Left renal pelvis (tissue), 4 donors: Measurements from ENCODE around the gene ACTN1. TPM values are rescaled to one million over a fixed set of nuclear protein-coding genes. Genes with fewer than 3 reads are reported as not detected.

Source experiments
- DNase-seq, 4 donors: peaks; one replicate each; pipeline ENCODE4 v3.0.0-alpha.2; 2013; ENCODE audit warnings: low read depth in 4 of 4, low spot score in 3 of 4
- polyA plus RNA-seq, 4 donors: library from polyadenylated mRNA; unstranded; fragments of 120-200 nt; gene quantifications; one replicate each; pipeline ENCODE4 v1.2.1, GENCODE V29; 2013; ENCODE audit not compliant: insufficient read length in 4 of 4

The ACTN1 gene
- polyA plus RNA-seq, 4 donors: 69.9 to 89.5 (median 78.2) TPM

DNA sequence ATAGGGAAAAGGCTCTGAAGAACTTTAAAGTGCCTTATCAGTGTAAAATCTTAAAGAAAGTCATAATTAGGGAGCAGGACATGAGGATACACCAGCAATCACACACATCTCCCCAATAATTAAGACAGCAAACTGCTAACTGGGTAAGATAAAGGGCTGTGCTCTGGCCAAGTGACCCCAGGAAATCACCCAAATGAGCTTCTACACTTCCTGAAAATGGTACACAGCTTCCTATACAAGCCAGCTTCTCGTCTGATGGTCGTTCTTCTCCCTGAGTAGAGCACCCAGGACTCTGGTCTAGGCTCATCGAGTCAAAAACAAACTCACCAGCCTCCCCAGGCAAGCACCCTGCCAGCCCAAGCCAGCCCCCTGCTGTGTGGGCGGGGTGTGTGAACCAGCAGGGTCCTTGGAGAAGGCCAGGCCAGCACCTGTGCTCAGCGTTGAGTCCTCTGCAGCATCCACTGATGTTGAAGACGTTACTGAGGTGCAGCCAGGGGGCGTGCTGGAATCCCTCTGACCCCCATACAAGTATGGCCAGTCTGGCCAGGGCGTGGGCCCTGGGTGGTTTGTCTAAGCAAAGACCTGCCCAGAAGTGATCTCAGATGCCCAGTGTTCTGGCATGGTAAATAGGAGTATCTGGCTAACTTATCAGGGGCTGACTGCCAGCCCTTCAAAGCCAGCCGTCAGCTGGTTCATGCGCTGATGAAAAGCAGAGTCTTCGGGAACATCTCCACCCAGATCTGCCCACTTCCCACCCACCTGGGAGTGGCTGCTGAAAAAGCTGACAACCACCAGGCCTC is 41.4 kb downstream of the ACTN1 start:
- DNase-seq: no peak

DNA sequence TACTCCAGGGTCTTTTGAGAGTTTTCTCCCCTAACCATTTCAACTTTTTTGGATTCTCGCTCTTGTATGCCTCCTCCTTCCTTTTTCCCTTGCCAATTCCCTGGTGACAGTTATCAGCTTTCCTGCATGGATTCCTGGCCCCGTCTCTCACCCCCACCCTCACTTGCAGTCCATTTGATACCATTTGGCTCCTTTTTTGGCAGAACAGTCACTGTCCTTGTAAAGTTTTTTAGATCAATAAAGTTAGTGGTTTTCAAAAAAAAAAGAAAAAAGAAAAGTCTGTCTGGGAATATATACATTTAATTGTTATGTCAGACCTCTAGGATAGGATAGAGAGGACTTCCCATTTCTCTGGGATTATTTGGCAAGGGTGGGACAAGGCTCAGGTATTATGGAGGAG is 42.1 kb downstream of the ACTN1 start:
- no peak for DNase-seq

DNA sequence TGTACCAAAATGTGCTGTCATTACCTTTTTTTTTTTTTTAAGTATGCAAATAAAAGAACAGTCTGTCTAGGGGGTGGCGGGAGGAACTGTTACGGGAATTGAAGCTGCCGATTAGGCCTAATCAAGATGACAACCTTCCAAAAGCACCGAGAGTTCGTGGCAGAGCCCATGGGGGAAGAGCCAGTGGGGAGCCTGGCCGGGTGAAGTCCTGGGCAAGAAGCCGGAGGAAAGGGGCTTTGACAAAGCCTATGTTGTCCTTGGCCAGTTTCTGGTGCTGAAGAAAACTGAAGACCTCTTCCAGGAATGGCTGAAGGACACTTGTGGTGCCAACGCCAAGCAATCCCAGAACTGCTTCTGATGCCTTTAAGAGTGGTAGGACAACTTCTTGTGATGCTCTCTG is 42.6 kb downstream of the ACTN1 start:
- no peak for DNase-seq

DNA sequence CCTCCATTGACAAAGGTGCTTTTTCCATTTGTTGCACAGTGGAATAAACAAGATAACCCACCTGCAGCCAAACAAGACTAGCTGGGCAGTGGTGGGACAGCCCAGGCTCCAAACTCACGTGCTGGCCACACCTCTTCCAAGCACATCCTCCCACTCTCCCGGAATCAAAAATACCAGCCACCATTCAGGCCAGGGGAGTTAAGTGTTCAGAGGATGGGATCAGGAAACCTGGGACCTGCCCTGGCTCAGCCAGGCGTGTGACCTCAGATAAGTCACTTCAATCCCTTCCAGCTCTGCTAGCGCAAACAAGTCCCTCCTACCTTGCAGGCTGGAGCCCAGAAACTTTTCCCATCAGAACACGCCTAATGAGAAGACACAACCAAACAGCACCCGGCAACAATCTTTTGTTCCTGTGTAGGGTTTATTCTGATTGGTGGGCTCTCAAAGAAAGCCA is 43.3 kb downstream of the ACTN1 start:
- no peak for DNase-seq

DNA sequence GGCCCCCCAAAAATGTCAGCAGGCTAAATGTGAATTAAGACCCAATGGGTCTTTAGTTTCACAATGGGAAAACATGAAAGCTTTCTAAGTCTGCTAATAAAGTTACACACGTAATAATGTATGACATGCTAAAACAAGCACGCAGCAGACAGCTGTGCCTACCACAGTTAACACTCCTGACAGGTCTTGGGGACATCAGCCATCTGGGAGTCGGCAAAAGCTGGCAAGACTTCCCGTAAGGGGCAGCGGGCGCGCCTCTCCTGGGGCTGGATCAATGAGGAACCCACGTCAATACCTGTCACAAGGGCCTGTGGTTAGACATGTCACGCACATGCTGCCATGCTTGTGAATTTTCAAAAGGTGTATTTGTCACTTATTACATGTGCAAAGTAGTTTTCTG is 45.0 kb downstream of the ACTN1 start:
- DNase-seq: no peak

- DNase-seq: no peak
Observed at GRCh38 chr14:68932686-68933085, 46.4 kb downstream of the ACTN1 start.

DNA sequence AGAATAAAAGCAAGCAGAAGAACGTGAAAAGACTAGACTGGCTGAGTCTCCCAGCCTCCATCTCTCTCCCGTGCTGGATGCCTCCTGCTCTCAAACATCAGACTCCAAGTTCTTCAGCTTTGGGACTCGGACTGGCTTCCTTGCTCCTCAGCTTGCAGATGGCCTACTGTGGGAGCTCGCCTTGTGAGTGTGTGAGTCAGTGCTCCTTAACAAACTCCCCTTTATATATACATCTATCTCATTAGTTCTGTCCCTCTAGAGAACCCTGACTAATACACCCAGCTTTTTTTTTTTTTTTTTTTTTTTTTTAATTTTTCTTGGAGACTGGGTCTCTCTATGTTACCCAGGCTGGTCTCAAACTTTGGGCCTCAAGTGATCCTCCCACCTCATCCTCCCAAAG is 46.9 kb downstream of the ACTN1 start:
- no peak for DNase-seq

DNA sequence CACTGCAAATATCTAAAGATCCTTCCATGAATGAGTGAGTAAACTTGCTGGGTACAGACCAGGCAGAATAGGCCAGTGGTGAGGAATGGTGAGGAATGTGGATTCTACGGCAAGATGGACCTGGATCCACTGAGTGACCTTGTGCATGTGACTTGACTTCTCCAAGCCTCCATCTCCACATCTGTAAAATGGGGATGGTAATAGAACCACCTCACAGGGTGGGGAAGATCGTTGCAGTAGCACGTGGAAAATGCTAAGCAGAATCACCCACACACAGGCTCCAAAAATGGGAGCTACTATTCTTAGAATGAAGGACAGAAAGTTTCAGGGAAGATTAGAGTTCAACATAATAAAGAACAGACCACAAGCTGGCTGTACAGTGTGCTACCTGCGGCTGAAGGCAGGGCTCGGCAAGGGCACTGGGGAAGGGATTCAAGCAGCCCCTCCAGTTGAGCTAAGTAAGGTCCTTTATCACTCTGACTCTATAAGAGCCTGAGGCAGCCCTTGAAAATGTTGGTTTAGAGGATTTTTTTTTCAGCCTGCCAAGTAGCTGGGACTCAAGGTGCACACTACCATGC is 47.5 kb downstream of the ACTN1 start:
- DNase-seq: no peak

DNA sequence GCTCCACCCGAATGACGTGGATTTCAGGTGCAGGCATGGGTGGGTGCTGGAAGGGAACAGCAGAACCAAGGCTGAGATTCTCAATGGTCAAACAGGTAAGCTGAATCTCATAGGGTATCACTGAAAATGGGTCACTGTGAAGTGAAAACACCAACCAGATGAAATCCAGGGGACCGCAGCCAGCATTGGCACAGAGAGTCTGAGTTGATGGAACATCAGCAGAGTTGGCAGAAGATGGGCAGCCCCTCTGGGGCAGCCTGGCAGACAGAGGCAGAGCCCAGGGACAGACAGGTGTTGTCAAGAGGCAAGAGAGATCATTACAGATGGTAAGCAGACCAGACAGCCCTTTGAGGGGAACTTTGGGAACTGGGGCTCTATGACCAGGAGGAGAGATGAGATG is 48.0 kb downstream of the ACTN1 start:
- DNase-seq: no peak

DNA sequence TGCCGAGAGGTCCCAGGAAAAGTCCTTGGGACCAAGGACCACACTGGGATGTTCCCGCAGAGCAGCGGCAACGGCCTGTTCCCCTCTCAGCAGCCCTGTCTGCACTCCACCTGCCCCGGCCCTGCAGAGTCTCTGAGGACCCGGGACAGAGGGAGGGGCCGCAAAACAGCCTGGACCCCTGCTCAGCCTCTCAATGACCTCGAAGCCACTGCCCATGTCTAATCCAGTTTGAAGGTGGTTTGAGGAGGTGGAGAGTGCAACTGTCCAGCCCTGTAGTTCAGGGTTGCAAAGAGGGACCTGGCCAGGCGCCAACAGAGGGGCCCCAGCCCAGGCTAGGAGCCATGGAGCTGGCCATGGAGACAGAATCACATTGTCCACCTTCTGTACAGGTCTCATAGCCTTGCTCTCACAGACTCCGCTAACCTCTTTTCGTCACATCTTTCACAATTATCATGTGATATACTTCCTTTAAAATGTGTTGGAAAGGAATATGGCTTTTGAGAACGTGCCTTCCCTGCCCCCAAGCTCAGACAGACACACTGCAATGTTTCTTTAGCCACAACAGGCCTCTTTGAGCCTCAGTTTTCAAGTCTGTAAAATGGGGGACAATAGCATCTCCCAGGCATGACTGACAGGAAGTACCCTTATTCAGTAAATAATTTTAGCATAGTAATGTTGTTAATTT is 49.3 kb downstream of the ACTN1 start:
- no peak for DNase-seq

DNA sequence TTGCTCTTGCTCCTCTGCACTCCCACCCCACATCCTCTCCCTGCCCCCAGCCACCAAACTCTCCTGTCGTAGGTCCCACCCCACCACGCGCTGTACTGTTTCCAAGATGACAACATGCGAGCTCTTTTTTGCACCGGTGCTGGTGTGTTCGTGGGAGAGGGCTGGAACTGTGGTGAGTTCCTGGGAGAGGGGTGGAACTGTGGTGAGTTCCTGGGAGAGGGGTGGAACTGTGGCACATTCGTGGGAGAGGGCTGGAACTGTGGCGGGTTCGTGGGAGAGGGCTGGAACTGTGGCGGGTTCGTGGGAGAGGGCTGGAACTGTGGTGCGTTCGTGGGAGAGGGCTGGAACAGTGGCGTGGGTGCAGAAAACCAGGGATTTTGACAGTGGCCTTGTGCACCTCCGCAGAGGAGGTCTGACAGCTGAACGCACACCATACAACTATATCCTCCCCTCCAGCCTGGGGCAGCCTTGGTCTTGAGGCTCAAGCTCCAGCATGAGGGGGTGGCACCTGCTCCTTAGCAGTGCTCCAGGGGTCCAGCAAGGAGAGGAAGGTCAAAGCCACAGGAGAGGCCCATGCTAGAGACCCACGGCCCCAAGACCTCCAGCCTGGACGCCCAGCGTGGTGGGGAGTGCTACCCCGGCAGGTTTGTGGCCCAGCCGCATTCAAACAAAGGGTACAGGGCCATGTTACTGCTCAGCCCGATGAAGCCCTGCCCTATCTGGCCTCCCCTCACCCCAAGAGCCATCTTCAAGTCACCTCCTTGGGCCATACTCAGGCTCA is 50.1 kb downstream of the ACTN1 start:
- DNase-seq: no peak

GRCh38 chr14:68927956-68928675 is 51.0 kb downstream of the ACTN1 start:
- no peak for DNase-seq

GRCh38 chr14:68927089-68927488 is 52.0 kb downstream of the ACTN1 start:
- DNase-seq: no peak

DNA sequence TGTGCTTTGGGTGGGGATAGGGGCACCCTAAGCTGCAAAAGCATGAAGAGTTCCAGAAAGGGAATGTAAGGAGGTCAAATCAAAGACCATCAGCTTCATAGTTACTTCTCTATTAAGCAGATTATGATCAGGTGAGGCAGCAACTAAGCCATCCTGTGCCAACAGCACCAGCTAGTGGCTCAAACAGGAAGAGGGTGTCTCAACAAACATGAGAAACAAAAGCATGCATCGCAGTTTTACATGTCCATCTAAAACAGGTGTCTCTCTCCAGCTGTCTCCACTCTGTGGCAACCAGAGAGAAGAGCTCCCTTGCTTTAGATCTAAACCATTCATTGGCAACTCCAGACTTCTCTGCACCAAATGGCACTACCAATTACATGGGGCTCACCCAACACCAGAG is 52.9 kb downstream of the ACTN1 start:
- no peak for DNase-seq

DNA sequence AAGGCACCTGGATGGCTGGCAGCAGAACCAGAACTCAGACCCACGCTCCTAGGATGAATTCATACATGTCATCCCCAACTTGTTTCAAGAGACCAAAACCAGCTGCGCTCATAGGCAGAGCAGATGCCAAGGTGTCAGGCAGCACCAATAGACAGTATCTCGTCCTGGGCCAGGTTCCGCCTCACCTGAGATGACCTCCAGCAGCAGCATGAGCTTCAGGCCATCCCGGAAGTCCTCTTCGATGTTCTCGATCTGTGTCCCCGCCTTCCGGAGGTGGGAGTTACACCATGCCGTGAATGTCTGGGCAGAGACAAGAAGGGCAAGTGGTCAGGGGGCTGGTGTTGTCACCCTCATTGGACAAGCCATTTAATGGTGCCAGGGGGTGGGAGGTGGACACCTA is 53.7 kb downstream of the ACTN1 start:
- DNase-seq: no peak

DNA sequence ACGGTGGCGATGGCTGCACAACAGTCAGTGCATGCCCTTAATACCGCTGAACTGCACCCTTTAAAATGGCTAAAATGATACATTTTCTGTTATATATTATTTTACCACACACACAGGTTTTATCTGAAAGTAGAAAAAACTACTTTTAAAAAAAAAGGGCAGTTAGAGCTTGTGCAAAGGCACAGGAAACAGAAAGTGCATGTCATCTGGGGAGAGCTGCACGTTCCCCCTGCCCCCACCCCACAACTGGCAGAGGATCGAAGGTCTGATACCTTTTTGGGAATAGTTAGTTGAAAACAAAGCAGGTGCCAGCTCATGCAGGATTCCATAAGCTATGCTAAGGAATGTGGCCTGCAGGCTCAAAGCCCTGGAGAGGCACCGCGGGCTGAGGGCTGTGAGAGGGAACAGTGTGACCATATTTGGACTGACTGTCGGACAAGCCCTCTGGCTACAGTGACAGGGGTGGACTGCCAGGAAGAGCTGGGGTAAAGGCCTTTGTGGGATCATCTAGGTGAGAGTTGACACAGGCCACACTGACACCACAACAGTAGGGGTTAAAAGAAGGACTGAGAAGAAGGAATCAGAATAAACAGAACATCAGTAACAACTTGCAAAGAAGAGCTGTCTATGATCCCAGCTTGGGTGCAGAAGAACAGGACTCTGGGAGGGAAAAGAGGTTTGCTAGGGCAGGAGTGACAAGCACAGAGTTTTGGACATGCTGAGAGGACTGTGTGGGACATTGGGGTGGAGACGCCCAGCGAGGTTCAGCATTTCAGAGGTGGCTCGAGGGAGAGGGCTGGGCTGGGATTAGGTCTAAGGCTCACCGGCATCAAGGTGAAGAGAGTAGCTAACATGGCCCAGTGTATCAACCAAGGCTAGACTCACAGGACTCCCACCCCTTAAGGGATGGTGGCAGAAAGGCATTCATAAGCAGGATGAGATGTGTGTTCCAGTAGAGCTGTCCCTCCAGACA is 54.6 kb downstream of the ACTN1 start:
- no peak for DNase-seq

DNA sequence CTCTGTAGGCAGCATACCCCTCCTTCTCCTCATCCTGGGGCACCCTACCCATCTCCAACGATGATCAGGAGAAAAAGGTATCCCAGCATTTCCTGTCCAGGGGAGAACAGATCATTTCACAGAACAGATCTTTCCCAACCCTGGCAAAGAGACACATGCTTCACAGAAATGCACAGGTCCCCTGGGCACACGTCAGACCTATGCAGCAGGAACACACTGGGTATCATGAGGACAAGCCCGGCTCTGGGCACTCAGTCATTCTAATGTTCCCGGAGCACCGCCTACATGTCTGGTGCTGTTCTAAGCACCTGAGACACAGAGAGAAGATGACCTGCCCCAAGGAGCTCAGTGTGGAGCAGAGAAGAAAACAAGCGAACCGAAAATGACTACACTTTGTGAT is 56.2 kb downstream of the ACTN1 start:
- no peak for DNase-seq

DNA sequence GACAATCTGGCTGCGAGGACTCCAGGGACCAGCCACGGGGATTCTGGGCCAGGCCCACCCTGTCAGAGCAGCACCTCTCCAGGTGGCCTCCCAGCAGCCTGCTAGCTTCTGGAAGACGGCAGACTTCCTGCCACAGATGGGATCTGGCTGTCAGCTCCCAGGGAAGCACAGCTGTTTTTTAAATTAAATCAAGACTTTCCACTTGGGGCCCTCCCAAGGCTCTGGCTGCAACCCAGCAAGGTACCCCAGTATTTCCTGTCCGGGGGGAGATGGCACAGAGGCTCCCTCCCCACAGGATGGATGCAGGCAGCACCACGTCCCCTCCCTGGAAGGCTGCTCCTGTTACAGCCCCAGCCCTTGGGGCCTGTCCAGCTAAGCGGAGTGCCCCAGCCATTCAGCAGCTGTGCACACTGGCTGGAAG is 56.9 kb downstream of the ACTN1 start:
- no peak for DNase-seq

GRCh38 chr14:68921666-68922065 is 57.4 kb downstream of the ACTN1 start:
- no peak for DNase-seq
